ENCODE measurements around the gene RIIAD1. TPM values are rescaled to one million over a fixed set of nuclear protein-coding genes. Genes with fewer than 3 reads are reported as not detected.

The RIIAD1 gene
- polyA plus RNA-seq, 1 of the 3 experiments (the other 2 are of a cell fraction), result not detected

DNA sequence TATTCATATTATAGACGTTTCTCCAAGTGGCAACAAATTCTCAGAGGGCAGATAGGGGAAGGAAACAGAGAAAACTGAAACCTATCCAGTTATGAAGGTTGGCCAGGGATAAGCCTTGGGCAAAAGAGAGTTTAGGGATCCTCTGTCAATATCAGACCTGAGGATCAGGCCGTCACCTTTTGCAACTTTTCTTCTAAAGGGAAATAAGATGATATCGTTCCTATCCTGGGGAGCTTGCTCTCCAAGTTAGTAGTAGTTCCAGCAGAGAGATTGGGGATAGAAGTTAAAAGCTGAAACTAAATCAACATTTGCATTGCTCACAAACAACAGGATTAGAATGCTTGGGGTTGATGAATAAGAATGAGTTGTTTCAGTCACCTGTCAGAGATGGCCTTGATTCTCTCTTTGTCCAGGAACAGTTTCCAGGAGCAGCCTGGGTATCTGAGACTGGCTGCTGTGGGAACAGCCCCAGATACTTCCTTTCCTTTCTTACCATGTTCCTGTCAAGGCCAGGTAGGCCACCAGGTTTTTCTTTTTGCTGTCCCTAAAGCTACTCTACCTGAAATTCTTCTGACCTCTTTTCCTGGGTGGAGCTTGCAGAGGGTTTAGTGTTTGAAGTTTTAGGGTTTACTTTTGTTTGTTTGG is 2.5 kb downstream of the RIIAD1 start:
- Histone ChIP-seq H3K9ac (no peak overlapping the region), H3K9me3 (no peaks in the 10 kb centered on the region), H3K27ac (ENCODE audit: low read depth in 2 of 2, low read length in 1 of 2) (no peak overlapping the region), H3K36me3 (replicated peaks in 1 of 2; ENCODE audit: control insufficient read depth in 1 of 2, insufficient read depth in 2 of 2, low read length in 1 of 2) (no peaks in the 10 kb centered on the region), H4K20me1 (ENCODE audit: insufficient read depth) (no peaks in the 10 kb centered on the region), H3K4me2 (no peak overlapping the region), H3F3A (replicated peaks; ENCODE audit: insufficient read depth) (no peaks in the 10 kb centered on the region), H3K4me1 (ENCODE audit: control insufficient read depth in 1 of 2, insufficient read depth in 2 of 2, low read depth in 1 of 2, low read length in 1 of 2) (peaks cover 0 to 34% of the 10 kb centered on the region in 2 experiments; a peak in 2 of 4 replicates), H2AFZ (ENCODE audit: low read depth) (no peak overlapping the region), H3K27me3 (ENCODE audit: insufficient read depth) (no peaks in the 10 kb centered on the region), H3K9me2 (no peaks in the 10 kb centered on the region), H3K4me3 (ENCODE audit: low read depth in 2 of 2, low read length in 1 of 2) (no peak overlapping the region), H3K79me2 (ENCODE audit: insufficient read depth) (no peaks in the 10 kb centered on the region)
- DNase-seq, result no peak
- CTCF ChIA-PET, result interaction anchor here (1.0 to 1.8 kb wide), 5 partner anchors 11 to 130 kb away, joined by 3 to 15 read pairs (median 4); no protein-coding TSS in a partner anchor
- POLR2A ChIA-PET, result no interaction called here
- no peak for TF ChIP-seq RAD21 (IDR thresholded peaks at IDR 0.05; ENCODE audit: low read length)
- TF ChIP-seq GATA2 (CRISPR knock-in tag; IDR thresholded peaks at IDR 0.05), result no peak
- no peak for TF ChIP-seq MEF2A (IDR thresholded peaks at IDR 0.05; ENCODE audit: borderline replicate concordance, low read depth)
- TF ChIP-seq JUND (IDR thresholded peaks at IDR 0.05), result no peak
- TF ChIP-seq, protein P1, sequence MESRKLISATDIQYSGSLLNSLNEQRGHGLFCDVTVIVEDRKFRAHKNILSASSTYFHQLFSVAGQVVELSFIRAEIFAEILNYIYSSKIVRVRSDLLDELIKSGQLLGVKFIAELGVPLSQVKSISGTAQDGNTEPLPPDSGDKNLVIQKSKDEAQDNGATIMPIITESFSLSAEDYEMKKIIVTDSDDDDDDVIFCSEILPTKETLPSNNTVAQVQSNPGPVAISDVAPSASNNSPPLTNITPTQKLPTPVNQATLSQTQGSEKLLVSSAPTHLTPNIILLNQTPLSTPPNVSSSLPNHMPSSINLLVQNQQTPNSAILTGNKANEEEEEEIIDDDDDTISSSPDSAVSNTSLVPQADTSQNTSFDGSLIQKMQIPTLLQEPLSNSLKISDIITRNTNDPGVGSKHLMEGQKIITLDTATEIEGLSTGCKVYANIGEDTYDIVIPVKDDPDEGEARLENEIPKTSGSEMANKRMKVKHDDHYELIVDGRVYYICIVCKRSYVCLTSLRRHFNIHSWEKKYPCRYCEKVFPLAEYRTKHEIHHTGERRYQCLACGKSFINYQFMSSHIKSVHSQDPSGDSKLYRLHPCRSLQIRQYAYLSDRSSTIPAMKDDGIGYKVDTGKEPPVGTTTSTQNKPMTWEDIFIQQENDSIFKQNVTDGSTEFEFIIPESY (IDR thresholded peaks at IDR 0.05; ENCODE audit: borderline replicate concordance, low read depth), result no peak
- no peak for TF ChIP-seq NFIC (IDR thresholded peaks at IDR 0.05; ENCODE audit: borderline replicate concordance)
- TF ChIP-seq SIN3A (IDR thresholded peaks at IDR 0.05; ENCODE audit: borderline replicate concordance, low read depth, low read length), result no peak
- no peak for TF ChIP-seq FOXM1 (IDR thresholded peaks at IDR 0.05; ENCODE audit: low read depth)
- TF ChIP-seq, protein P2, sequence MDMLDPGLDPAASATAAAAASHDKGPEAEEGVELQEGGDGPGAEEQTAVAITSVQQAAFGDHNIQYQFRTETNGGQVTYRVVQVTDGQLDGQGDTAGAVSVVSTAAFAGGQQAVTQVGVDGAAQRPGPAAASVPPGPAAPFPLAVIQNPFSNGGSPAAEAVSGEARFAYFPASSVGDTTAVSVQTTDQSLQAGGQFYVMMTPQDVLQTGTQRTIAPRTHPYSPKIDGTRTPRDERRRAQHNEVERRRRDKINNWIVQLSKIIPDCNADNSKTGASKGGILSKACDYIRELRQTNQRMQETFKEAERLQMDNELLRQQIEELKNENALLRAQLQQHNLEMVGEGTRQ (IDR thresholded peaks at IDR 0.05; ENCODE audit: borderline replicate concordance, low read depth, low read length), result no peak
- TF ChIP-seq, protein P3, sequence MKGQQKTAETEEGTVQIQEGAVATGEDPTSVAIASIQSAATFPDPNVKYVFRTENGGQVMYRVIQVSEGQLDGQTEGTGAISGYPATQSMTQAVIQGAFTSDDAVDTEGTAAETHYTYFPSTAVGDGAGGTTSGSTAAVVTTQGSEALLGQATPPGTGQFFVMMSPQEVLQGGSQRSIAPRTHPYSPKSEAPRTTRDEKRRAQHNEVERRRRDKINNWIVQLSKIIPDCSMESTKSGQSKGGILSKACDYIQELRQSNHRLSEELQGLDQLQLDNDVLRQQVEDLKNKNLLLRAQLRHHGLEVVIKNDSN (IDR thresholded peaks at IDR 0.05; ENCODE audit: borderline replicate concordance, low read depth), result no peak
- no peak for TF ChIP-seq POLR2AphosphoS5 (IDR thresholded peaks at IDR 0.05; ENCODE audit: low read depth, low read length)
- no peak for TF ChIP-seq TAF1 (IDR thresholded peaks at IDR 0.05; ENCODE audit: borderline replicate concordance, low read depth, low read length)
- TF ChIP-seq FOXJ3 (CRISPR knock-in tag; IDR thresholded peaks at IDR 0.05), result no peak
- no peak for TF ChIP-seq RXRA (IDR thresholded peaks at IDR 0.05; ENCODE audit: borderline replicate concordance, low read depth)
- TF ChIP-seq TEAD4 (IDR thresholded peaks at IDR 0.05; ENCODE audit: borderline replicate concordance, insufficient read depth), result no peak
- 65% methylated on average over 3 of the region's 3 CpGs for WGBS (ENCODE audit: low lambda C conversion rate)

Data from SK-N-SH (cell line).